ENCODE results near the gene SLC35D2.
"Not testable (repeated sequence)": the region's sequence is repeated elsewhere in the genome, so short reads cannot be mapped to it uniquely, and the experiment has no call there.

SLC35D2 gene

DNA sequence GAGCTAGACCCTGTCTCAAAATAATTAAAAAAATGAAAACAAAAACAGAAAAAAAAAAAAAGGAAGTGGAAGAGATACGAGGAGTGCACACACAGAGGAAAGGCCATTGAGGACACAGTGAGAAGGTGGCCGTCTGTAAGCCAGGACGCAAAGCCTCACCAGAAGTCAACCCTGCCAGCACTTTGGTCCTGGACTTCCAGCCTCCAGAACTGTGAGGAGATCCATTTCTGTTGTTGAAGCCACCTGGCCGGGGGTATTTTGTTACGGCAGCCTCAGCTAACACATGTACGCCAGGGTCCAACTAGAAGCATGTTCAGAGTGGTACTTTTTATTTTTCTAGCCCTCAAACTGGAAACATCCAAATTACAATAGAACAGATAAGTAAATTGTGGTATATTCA lies 21.8 kb downstream of the SLC35D2 start:
- no peak for DNase-seq (ENCODE audit: low read depth)
- no peak overlapping the region for H3K4me3 ChIP-seq (ENCODE audit: low read depth, low read length)
- TF ChIP-seq, protein P1, sequence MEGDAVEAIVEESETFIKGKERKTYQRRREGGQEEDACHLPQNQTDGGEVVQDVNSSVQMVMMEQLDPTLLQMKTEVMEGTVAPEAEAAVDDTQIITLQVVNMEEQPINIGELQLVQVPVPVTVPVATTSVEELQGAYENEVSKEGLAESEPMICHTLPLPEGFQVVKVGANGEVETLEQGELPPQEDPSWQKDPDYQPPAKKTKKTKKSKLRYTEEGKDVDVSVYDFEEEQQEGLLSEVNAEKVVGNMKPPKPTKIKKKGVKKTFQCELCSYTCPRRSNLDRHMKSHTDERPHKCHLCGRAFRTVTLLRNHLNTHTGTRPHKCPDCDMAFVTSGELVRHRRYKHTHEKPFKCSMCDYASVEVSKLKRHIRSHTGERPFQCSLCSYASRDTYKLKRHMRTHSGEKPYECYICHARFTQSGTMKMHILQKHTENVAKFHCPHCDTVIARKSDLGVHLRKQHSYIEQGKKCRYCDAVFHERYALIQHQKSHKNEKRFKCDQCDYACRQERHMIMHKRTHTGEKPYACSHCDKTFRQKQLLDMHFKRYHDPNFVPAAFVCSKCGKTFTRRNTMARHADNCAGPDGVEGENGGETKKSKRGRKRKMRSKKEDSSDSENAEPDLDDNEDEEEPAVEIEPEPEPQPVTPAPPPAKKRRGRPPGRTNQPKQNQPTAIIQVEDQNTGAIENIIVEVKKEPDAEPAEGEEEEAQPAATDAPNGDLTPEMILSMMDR (IDR thresholded peaks at IDR 0.05; ENCODE audit: low read depth, low read length, missing control alignments): no peak

DNA sequence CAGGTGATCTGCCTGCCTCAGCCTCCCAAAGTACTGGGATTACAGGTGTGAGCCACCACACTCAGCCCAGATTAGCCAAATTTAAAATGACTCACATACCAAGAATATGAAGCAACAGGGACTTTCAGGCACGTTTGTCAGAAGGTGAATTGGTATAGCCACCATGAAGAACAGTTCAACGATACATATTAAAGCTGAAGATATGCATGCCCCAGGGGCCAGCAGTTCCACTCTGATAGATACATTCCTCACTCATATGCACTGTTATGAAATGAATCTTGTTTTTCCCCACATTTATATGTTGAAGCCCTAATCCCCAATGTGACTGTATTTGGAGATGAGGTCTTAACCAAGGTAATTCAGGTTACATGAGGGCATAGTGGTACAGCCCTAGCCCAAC lies 22.5 kb downstream of the SLC35D2 start:
- DNase-seq (ENCODE audit: low read depth): no peak
- TF ChIP-seq, protein P1 (IDR thresholded peaks at IDR 0.05; ENCODE audit: low read depth, low read length, missing control alignments): no peak
- no peak overlapping the region for H3K4me3 ChIP-seq (ENCODE audit: low read depth, low read length)

DNA sequence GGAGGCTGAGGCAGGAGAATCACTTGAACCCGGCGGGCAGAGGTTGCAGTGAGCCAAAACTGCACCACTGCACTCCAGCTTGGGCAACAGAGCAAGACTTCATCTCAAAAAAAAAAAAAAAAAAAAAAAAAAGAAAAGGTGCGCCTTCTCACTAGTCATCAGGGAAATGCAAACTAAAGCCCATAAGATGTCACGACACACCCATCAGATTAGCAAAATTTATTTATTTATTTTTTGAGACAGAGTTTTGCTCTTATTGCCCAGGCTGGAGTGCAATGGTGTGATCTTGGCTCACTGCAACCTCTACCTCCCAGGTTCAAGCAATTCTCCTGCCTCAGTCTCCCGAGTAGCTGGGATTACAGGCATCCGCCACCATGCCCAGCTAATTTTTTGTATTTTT lies 23.0 kb downstream of the SLC35D2 start:
- not testable (repeated sequence) for H3K4me3 ChIP-seq (ENCODE audit: low read depth, low read length); DNase-seq (ENCODE audit: low read depth)

DNA sequence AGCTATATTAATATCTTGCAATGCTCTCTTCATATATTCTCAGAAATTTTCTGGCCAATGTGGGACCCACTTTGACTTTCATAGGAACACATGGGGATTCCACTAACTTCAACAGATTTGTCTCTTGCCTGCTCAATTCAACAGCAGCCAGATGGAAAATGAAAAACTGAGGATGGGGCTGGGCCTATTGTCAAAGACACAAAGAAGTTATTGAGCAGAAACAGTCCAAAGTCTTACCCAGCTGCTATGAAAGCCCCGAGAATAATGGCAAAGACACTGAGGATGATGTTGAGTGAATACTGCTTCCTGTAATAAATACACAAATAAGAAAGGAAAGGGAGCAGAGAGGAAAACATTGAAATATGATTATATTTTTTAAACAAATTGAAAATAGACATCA lies 32.6 kb downstream of the SLC35D2 start:
- TF ChIP-seq, protein P1 (IDR thresholded peaks at IDR 0.05; ENCODE audit: low read depth, low read length, missing control alignments): no peak
- H3K4me3 ChIP-seq (ENCODE audit: low read depth, low read length): no peak overlapping the region
- no peak for DNase-seq (ENCODE audit: low read depth)

DNA sequence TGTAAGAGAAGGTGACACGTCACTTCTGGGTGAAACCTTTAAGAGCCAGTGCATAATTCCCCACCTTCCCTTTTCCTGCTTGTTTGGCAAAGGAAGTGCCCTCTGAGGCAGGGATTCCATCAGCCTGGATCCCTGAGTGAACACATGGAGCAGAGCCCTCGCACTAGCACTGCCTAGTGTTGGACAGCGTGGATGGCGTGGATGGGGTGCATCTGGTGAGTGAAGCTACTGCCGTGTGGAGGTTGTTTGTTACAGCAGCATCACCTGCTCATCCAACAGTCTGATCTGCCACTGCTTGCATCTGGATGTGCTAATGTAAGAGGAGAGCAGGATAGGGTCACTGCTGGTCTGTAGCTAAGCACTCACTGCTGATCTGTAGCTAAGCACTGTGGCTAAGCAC lies 35.2 kb downstream of the SLC35D2 start:
- DNase-seq (ENCODE audit: low read depth): no peak
- TF ChIP-seq, protein P1 (IDR thresholded peaks at IDR 0.05; ENCODE audit: low read depth, low read length, missing control alignments): no peak
- no peak overlapping the region for H3K4me3 ChIP-seq (ENCODE audit: low read depth, low read length)

DNA sequence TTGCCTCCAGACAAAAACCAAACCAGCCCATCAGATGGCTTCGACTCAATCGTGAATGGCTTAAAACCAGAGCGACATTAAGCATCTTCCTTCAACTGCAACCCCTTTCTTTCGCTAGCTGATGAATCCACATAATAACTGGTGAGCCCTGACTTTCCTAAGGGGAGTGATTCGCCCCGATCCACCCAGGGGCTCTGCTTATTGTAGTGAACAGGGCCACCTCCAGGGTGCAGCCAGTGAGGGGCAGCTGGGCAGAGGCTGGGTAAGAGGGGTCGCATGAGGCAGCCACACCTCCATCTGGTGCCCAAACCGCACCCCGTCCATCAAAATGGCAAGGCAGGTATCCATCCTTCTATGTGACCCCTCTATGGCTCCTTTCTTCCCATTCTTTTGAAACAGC lies 38.0 kb downstream of the SLC35D2 start:
- DNase-seq (ENCODE audit: low read depth): no peak
- H3K4me3 ChIP-seq (ENCODE audit: low read depth, low read length): no peak overlapping the region
- TF ChIP-seq, protein P1 (IDR thresholded peaks at IDR 0.05; ENCODE audit: low read depth, low read length, missing control alignments): no peak

DNA sequence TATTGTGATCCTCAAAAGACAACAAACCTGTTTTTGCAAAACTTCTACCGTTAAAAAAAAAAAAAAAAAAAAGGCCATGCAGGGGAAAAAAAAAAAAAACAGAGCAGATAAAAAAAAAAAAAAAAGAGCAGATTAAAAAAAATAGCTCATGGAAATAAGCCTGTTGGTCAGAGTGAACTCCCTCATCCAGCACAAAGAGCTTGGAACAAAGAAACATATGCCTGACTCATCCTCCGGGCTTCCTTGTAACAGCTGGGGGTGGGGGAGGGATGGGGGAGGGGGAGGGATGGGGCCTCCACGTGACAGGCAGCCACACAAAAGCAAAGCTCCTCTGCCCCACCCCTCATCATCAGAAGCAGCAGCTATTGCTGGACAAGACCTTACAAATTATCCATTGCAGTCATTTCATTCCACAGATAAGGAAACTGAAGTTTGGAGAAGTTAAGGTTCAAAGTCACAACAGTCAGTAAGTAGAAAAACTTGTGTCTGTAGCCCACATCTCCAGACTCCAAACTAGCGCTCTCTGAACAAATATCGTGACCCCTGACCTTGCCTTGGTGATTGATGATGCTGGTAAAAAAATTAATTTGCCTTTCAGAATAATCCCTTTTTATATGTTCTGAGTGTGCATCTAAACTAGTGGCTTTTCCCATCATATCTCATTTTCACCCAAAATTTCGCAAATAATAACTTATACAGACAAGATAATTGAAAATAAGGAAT lies 38.9 kb downstream of the SLC35D2 start:
- TF ChIP-seq, protein P1 (IDR thresholded peaks at IDR 0.05; ENCODE audit: low read depth, low read length, missing control alignments): no peak
- no peak for DNase-seq (ENCODE audit: low read depth)
- no peak overlapping the region for H3K4me3 ChIP-seq (ENCODE audit: low read depth, low read length)
